IPS-NIHi7 (cell line): ENCODE results near the gene SMIM32.

Source experiments
- DNase-seq: peaks from one replicate; pipeline ENCODE4 v3.0.0; 2012; ENCODE audit warnings: mixed read lengths; ENCODE audit errors: extremely low spot score

SMIM32 gene

DNA sequence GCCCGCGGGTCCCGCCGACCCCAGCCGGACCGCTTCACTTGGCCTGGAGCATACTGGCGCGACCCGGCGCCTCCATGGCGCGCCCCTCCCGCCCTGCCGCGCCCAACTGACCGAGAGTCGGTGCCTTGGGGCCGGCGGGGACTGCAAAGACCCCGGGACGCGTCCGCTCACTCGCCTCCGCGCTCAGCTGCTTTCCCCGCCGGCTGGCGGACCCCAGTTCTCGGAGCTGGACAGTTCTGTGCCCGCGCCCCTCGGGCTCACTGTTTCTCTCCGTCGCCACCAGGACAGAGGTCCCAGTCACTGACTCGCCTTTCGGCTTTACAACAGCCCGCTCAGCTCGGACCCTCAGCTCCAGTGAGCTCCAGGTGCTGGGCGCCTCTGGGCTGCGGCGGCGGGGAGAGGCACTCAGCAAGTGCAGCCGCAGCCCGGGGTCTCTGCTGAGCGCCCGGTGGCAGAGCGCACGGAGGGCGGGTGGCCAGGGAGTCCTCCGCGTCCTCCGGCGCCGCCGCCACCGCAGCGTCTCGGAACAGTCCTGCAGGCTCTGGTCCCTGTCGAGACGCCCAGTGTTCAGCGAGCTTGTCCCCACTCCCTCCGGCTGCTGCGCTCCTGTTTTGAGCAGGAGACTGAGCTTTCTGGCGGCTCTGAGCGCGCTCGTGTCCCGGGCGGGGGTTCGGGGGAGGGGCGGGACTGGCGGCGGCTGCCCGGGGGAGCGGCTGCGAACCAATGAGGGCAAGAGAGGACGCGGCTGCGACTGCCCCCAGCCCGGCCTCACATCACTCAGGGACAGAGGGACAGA, at the start of gene SMIM32:
SMIM32 (minus strand) TSS at position 637 of the 796 bp plus-strand sequence. CDS start 638 bp downstream, outside the sequence.
- DNase-seq: peak; percentile 69

DNA sequence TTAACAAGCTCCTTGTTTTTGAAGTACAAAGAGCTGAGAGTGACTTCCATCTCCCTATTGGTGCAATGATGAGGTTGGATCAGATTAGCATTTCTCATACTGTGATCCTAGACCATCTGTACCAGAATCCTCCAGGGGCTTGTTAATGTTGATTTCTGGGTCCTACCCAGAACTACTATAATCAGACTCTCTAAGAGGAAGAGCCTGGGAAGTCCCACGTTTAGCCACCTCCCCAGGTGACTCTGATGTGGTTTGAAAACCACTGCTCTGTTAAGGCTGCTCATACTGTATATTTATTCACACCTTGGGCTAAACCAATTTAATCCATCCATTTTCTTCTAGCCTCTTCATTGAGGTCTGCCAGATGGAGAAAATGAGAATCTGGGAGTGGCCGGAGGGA, 49.6 kb upstream of the SMIM32 start:
- no peak for DNase-seq

DNA sequence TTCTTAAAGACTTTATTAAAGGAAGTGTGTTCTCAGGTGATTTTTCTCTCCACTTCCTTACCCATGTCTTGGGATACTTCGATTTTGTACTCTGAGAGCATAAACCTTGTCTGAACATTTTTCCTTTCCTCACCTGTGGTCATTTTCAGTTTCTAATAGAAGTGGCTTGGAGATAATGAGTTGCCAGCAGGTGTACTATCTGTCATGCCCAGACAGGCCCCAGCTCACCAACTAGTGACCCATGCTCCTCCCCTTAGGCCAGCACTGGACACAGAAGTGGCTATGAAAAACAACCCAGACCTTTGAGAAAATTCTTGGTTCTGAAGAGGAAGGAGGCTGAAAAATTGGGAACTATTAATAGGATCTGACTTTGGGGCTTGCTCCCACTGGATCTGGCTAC, 49.2 kb upstream of the SMIM32 start:
- no peak for DNase-seq

DNA sequence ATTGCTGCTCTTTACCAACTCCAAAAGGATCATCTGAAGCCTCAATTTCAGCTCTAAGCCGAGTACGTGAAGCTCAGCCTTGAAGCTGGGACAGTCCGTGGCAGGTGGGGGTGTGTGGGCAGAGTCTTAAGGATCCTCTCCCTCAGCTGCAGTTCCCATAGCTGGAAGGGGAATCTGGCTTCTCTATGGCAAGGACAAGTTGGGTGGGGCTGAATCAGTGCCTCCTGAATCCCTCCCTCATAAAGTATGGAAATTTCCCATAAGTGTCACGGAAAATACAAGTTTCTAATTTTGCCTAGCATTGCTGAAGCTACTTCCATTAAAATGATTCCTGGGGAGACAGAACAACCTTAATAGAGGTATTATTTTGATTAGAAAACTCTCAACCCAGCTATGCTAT, 47.9 kb upstream of the SMIM32 start:
- no peak for DNase-seq

DNA sequence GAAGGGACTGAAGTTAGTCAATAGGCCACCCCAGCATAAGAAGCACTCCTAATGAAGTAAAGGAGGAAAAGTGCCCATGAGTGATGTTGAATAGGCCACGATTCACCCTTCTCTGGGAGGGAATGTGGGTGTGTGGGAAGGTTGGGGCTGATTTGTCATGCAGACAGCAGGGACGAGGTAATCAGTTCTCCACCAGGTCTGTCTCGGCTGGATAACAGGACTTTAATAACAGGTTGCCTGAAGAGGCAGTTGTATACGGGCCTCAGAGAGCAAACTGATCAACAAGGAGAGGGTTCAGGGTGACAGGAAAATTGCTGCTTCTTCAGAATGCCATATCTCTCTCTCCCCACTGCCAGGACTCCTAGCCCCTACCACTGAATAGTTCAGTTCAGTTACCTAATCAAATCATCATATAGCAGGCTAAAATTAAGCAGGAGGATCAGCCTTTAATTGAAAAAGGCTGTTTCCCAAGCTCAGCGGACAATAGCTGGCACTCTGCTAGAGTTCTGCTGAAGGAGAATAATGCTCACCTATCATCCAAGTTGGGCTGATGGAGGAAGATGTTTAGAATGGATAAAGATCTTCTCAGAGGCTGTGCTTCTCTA, 43.6 kb upstream of the SMIM32 start:
- DNase-seq: no peak

DNA sequence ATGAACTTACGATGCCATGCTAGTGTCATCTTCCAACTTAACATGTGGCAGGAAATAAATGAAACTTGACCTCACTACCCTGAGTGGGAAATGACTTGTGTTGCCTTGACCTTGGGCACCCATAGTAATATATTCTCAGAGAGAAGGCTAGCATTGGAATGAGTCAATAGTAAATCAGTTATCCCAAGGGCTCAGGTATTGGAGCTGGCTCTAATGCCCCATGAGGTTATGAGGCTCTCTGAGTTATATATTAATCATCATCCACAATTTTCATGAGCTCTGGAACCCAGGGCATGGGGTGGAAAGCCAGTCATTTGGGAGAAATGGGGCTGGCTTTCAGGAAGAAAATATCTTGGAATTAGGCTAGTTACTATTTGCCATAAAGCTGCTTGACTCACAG, 42.4 kb upstream of the SMIM32 start:
- no peak for DNase-seq

DNA sequence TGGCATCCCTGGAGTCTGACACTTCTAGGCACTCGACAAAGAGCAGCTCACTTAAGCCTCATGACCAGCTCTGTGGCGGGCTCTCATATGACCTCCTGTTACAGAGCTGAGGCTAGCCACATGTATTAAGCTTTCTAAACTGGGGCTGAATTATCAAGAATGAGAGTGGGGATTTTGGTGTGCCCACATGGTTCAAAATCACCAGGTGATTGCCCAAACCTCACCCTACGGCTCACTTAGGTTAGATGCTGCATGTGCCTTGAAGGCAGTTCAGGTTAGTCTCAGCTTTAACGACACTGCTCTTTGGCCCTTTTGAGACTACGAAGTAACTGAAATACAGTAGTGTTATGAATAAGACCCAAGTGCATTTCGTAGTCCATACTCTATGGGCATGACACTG, 39.4 kb upstream of the SMIM32 start:
- no peak for DNase-seq

DNA sequence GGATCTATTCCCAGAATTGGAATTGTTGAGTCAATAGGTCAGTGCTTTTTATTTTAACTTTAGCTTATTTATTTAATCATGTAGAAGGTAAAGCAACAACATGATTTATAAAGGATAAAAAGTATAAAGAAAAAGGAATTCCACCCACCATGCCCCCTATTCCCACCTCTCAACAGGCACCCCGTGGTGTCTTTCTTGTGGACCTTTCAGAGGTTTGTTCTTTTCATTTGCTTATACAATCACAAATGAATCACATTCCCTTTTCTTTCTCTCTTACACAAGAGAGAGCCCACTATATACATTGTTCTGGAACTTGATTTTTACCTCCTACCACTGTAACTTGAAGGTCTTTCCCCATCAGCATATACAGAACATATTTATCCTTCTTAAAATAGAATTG, 37.2 kb upstream of the SMIM32 start:
- DNase-seq: no peak

DNA sequence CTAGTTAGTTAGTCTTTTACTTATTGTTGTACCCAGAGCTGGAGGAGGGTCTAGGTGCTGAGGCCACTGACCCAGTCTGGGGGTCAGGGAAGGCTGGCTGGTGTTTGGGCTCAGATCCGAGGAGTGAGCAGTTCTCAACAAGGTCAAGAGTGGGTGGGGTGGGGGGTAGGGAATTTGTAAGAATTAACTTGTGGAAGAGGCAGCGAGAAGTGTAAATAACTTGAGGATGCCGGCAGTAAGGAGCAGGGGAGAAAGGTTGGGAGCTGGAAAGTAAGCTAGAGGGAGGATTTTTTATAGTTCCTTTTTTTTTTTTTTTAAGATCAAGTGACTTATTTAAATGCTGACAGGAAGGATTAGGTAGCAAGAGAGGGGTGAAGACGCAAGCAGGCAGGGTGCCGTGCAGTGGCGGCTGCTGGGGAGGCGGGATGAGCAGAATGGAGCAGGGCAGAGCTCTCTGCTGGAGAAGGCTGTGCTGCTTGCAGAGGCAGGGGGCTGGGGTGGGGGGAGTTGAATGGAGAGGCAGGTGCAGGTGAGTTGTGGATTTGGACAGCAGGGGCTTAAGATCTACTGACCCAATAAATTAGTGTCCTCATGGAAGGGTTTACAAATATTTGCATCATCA, 35.3 kb upstream of the SMIM32 start:
- DNase-seq: peak; percentile 43

DNA sequence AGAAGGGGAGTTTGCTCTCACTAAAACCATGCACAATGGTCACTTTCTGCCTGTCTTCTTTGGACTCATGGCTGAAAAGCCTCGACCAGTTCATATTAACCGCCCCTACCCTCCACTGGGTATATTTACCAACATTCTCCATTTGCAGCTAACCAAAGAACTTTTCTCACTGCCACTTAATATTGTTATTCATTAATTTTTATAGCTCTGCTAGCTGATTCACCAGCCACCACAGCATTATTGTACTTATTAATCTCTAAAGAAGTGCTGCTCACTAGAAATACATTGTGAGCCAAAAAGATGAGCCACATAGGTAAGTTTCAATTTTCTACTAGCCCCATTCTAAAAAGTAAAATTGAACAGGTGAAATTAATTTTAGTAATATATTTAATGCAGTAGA, 33.4 kb upstream of the SMIM32 start:
- DNase-seq: no peak

DNA sequence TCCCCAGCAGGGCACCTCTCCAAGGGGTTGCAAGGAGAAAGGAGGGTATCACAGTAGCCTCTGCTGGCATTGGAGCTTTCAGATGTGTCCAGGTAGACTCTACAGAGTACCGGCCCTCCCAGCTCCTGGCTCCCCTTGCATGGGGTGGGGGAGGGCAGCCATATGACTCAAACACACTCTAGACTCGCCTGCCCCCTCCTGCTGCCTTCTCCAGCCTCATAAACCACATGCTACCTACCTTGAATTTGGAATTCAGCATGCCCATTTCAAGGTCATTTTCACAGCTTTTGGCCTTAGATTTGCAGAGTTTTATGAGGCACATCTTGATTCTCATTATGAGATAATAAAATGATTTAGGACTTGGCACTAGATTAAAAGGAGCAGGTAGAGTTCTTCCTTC, 32.8 kb upstream of the SMIM32 start:
- no peak for DNase-seq

DNA sequence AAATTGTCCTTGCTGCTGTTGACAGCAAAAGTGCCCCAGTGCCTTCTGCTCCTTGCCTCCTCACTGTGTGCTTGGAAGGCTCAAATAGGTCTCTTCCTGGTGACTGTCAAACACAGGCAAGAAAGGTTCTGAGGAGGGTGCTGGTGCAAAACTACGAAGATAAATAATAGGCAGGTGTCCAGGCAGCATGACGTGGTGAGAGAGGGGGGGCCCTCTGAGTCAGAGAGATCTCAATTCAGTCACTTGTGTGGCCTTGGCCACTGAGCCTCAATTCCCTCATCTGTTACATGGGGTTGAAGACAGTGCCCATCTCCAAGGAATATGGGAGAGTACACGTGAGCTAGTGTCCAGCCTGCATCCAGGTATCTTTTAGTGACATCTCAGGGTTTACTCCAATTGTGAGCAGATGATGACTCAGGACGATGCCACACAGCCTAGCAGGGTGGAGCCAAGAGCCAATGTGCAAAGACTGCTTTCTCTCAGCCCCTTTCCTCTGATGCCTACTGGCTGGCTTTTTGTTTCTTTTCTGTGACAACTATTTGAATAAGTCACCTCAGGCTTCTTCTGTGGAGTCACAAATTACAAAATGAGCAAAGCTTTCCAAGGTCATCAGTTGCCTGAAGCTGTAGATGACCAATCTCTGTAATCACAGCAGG, 29.7 kb upstream of the SMIM32 start:
- DNase-seq: no peak

DNA sequence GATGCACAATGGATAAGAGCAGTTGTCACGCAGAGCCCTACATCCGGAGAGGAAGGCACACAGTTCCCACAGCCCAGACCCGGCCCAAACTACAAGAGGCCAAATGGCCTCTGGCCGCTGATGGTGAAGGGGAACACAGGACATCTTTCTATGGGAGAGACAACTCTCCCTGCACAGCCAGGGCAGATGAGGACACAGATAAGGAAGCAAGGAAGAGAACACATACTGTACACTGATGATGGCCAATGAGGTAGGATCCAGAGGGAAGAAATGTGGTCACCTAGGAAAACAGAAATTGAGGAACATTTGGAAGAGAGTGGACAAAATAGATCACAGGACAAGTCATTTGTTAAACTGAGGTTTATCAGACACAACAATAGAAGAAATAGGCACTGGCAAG, 28.4 kb upstream of the SMIM32 start:
- DNase-seq: no peak

DNA sequence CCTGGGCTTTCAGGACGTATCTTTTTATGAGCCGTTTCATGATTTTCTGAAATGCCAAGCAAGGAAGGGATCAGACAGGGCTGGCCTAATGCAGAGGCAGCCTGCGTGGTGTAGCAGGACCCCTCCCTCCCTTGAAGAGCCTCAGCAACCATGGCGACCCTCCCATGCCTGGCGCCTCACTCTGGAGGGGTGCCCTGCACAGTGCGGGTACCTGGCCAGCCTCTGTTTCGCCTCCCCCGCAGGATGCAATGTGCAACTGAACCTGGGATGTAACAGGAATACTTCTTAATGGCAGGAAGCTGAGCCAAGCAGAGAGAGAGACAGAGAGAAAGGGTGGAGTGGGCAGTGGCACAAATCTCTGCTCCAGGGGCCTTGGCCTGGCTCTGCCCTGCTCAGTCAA, 23.3 kb upstream of the SMIM32 start:
- DNase-seq: no peak

DNA sequence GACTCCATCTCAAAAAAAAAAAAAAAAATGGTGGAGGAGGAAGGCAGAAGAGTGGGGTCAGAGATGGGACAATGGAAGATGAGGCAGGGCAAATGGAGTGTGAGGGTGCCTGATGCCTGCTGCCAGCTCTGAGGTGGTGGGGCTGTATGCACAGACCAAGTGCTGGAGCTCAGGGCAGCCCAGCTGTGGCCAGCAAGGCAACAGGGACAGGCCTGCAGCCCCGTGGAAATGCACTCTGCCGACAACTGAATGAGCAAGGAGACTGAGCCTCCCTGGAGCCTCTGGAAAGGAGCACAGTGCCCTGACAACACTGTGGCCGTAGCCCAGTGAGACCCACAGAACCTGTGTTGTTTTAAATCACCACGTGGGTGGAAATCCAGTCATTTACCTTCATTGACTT, 22.9 kb upstream of the SMIM32 start:
- no peak for DNase-seq

DNA sequence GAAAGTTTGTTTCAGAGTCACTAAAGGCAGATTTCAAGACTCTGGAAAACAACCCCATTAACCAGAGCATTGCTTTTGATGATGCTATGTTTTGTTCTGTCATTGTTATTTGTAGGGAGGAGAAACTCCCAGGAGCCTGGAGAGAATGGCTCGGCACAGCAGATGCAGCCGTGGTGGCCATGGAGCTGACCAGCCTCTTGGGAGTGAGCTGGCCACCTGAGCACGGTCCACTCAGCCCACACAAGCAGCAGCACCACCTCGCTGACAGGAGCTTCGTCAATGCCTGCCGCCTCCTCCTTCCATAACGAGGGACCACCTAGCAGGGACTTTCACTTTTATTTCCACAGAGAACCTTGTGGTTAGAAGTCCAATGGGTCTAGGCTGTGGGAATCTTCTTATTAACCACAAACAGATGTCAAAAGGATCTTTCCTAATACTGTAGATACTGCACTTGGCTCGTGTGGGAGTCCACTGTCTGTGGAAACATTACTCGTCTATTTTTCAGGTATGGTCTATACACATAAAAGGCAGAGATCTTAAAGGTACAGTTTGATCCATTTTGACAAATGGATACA, 21.0 kb upstream of the SMIM32 start:
- no peak for DNase-seq

DNA sequence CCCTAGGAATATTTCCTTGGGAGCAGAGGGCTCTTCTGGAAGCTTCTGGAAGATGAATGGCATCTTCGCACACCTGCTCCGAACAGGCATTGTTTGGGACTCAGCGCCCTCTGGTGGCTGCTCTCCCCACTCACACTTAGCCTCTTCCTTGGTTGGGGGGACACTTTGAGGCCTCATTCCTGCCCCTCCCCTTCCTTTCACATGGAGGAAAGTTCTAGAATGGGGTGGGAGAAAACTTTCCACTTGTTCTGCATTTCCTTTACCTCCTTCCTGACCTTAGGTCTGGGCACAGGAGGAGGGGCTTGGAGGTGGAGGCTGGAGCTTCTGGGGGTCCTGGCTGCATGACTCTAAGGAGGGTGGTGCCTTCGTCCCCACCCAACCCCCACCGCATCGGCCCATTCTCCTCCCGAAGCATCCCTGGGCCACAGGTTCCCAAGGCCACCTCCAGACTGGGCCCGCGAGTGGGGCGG, 19.3 kb upstream of the SMIM32 start:
- DNase-seq: peak; percentile 82

DNA sequence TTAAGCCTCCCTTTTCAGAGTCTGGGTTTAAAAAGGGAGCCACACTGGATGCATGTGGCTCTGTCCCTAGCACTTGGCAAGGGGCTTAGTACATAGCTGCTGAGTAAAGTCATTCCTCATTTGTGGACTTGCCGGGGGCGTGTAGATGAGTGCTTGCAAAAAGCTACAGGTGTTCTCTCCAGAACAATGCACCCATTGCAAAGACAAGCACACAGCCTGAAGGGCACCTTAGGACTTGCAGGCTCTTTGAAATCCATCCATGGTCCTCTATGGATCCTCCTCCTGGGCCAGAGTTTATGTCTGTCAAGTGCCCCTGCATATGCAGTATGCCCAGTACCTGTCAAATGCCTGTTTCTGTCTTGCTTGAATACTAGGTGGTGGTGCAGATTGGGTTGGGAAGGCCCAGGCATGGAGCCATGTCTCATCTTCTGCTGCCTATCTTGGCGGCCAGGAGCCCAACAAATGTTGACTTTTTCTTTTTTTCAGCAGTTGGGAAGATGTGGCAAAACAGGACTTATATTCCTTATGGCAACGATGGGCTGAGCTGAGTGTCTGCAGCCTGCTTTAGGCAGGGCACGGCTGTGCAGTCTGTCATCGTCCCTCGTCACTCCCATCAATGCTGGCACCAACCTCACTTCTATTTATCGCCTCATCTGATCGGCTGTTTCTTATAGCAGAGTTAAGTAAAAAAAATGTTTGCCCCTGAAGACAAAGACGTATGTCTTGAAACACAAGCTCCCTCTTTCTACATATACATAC, 18.5 kb upstream of the SMIM32 start:
- no peak for DNase-seq

DNA sequence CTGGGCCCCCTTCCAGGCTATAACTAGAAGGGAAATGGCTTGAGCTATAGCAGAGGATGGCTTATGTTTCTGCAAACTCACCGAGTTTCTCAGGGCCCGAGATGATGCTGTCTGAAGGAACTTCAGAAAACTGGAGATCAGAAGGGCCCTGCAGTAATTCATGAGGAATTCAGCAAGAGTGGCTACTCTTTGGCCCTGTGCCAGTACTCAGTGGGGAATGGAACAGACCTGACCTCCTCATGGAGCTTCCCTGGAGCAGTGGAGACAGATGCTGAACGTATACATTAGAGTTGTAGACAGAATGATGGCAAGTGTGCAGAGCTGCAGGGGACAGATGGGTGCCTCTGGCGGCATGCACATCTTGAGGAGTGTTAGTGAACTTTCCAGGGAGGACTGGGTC, 17.3 kb upstream of the SMIM32 start:
- DNase-seq: no peak

DNA sequence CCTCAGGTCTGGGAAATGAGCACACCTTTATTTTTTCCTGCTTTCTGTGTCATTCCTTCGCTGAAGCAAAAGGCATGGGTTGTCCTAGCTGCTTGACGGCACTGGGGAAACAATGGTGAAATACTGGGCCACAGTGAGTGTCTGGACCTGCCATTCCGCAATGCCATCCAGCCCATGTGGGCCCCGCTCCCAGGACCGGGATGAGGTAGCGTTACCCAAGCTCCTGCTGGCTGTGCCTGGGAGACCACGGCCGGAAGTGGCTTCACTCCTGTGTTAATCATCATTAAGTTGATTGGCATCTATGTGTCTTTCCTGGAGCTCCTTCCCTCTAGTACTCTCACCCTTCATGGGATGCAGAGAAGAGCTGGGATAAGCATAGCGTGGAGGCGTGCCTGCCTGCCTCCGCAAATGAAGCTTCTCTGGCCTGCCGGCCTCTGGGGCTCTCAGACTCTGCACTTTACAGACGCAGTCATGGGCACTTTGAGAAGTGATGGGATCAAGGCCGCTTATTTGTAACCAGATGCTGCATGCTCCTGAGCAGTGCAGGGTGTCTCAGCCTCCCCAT, 16.5 kb upstream of the SMIM32 start:
- no peak for DNase-seq

DNA sequence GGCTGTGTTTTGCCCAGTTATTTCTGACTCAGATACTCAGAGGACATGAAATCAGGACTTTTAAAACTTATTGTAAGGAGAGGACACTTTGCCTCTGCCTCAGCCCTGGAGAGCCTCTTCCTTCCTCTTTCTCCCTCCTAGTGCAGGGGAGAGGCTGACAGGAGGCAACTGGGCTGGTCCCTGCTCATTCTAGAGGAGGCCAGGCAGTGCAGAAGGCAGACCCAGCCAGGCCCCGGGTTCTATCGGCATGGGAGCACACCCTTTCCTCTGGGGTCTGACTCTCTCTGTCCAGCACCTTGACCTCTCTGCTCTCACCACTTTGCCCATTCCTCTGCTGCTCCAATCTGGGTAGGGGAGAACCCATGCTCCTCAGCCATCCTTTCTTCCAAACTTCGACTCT, 16.0 kb upstream of the SMIM32 start:
- no peak for DNase-seq
